H7 (cell line): ENCODE measurements around the gene THAP12. TPM values are rescaled to one million over a fixed set of nuclear protein-coding genes. Genes with fewer than 3 reads are reported as not detected.
A peak's percentile ranks its signal among the peaks of the same experiment; 100 is the strongest.

Experiments
- DNase-seq: peaks from one replicate; pipeline ENCODE4 v3.0.0; 2012
- H3K27me3 ChIP-seq: 2 replicates; pipeline ENCODE4 v1.6.0; 2011; ENCODE audit warnings: mild to moderate bottlenecking, low read length; ENCODE audit not compliant: control insufficient read depth, insufficient read depth
- H3K36me3 ChIP-seq: replicated peaks from 2 replicates; pipeline ENCODE4 v1.5.1; 2011; ENCODE audit warnings: low read length; ENCODE audit not compliant: control insufficient read depth, insufficient read depth
- H3K4me3 ChIP-seq: 2 replicates; pipeline ENCODE4 v1.5.1; 2011; ENCODE audit warnings: low read depth, mild to moderate bottlenecking, control low read depth, low read length, moderate library complexity; ENCODE audit not compliant: insufficient read depth
- total RNA-seq: library from RNA; depleted of rRNA; stranded (reverse); fragments of >200 nt; shearing (Covaris generic); gene quantifications from 2 replicates; pipeline ENCODE4 v1.2.3, GENCODE V29; 2014; rRNA removed

THAP12 gene
- total RNA-seq, 1 experiment from 2014 or later: 27.0 TPM

DNA sequence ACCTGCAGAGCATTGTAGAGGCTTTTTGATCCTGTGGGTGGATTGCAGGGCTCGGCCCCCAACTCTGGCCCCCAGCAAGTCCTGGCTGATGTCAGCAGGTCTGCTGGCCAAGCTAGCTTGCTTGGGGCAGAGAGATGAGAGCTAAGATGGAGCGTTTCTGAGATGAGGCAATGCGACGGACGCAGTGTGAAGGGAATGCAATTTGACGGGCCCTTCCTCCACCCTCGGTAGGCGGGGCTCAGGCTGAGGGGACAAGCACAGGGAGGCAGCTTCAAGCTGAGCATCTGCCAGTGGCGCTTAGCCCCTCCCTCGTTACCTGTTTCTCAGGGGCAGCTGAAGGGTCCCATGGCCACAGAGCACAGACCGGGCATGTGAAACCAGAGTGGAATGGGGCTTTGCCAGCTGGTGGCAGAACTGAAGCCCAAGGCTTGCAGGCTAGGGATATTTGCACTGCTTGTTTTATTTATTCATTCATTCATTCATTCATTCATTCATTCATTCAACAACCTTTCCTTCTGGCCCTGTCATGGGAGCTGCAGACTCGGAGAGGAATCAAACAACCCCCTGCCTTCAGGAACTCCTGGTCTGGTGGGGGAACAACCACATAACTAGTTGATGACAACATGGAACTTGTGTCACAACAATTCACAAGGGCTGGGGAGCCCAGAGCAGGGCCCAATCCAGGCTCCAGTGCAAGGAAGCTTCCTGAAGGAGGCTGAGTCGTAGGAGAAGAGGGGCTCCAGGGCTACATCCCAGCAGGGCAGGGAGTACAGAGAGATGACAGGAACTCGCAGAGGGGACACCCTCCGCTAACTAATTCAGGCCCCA, 66.8 kb downstream of the THAP12 start:
- H3K4me3 ChIP-seq: no peak overlapping the region
- DNase-seq: peak; percentile 90
- peaks cover 2% of the 10 kb centered on the region for H3K27me3 ChIP-seq
- no peaks in the 10 kb centered on the region for H3K36me3 ChIP-seq

DNA sequence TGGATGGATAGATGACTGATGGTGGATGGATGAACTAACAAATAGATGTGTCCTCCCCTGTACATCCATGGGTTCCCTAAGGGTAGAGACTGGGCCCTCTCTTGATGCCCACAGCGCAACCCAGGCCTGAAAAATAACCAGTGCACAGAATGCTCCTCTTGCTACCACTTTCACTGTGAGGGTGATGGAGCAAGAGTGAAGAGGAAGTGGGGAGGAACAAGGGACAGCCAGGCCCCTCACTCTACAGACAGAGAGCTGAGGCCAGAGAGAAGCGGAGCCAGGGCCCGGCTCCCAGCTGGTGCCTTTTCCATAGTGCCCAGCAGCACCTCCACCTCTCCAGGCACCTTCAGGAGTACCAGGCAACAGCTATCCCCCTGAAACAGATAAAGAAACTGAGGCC, 67.7 kb downstream of the THAP12 start:
- H3K36me3 ChIP-seq: no peaks in the 10 kb centered on the region
- H3K4me3 ChIP-seq: no peak overlapping the region
- H3K27me3 ChIP-seq: no peaks in the 10 kb centered on the region; the same call in 1 of the 2 replicates
- DNase-seq: no peak

DNA sequence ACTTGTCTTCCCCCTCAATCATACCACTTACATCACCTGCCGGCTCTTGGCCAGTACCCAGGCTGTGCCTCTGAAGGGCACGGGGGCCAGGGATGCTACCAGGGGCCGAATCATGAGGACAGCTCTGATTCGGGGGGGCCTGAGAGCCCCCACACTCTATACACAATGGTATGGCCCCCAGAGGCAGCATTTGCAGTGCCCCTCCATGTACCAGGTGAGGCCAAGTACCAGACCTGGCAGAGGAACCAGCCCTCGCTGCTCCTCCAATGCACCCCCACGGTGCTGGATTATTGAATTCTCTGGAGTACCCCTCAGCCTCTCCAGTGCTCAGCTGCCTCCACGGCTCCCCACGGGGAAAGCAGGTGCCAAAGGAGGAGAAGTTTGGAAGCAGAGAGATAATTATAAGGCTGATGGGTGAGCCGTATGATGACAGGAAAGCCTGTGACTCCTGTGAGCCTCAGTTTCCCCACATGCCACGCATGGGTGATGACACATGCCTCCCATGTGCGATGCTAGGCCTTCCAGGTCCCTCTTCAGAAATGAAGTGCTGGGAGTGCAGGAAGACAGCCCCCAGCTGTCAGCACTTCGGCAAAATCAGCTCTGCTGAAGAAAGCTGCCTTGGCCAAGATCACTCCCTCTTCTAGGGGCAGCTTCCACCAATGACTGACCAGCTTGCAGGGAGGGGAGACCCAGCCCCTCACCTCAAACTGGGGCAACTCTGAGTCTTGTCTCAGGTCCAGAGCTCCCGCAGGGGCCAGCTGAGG, 69.9 kb downstream of the THAP12 start:
- no peaks in the 10 kb centered on the region for H3K36me3 ChIP-seq
- H3K27me3 ChIP-seq: no peaks in the 10 kb centered on the region; the same call in 1 of the 2 replicates
- DNase-seq: no peak
- no peak overlapping the region for H3K4me3 ChIP-seq

DNA sequence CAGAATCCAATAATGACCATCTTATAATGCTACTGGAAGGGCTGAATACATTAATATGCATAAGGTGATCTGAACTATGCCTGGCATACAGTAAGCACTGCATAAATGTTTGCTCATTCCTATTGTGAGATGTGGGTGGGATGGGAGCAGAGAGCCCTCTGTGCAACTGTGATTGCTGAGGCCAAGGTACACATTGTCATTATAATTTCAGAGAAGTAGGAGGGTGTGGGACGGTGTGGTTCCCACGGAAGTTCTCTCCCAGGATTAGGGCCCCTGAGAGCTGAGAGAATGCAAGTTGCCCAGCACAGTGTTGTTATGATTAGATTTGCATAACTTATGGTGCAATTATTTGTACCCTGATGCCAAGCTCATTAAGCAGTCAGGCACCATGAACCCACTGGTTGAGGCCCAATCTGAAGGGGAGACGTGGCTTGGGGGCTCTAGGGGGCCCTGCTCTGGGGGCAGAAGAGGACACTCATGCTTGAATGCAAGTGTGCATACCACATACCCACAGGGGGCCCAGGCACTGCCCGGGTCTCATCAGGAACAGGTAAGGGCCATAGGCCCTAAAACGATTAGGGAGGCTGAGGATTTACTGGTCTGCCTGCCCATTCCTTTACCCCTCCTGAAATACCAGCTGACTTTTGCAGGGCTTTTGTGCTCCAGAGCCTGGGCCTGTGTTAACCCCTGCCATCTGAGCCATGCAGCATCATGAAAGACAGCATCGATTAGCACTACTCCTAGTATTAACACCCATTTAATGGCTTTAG, 72.8 kb downstream of the THAP12 start:
- no peaks in the 10 kb centered on the region for H3K27me3 ChIP-seq

DNA sequence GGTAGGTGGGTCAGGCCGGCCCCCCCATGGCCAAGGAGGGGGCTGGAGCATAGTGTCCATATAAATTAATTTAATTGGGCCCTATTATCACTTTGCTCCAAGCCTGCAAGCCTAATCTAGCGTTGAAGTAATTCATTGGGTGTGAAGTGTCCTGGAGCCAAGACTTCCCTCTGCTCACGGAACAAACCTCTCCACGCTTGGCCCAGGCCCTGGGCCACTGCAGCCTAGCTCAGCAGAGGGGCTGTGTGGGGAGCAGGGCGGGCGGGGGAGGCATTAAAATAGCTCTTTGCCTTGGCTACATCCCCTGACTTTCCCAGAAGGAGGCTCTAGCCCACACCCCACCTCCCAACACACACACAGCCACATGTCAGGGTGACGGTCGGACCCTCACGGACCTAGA, 73.5 kb downstream of the THAP12 start:
- no peak overlapping the region for H3K4me3 ChIP-seq
- no peaks in the 10 kb centered on the region for H3K36me3 ChIP-seq
- H3K27me3 ChIP-seq: no peaks in the 10 kb centered on the region
- DNase-seq: peak; percentile 68

More for the DNA sequence above, 72.8 kb downstream of the THAP12 start:
- Histone ChIP-seq H3K4me3 (no peak overlapping the region), H3K36me3 (no peaks in the 10 kb centered on the region)
- DNase-seq: peak; percentile 70

DNA sequence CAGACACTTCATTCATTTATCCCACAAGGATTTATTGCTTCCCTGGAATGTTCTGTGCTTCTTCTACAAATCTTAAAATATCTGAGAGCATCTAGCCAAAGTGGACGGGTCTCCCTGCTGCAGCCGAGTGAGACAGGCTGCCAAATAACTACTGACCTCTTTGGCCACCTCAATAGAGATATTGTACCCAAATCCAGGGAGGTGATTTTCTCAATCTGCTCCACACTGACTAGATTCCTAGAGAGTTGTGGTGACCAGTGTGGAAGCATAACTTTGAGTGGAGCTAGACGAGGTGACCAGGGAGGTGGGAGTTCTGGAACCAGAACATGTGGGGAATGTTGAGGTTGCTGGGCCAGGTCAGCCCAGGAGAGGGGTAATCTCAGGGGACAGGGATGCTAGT, 77.5 kb downstream of the THAP12 start:
- no peak for DNase-seq
- Histone ChIP-seq H3K36me3 (no peaks in the 10 kb centered on the region), H3K27me3 (no peaks in the 10 kb centered on the region), H3K4me3 (no peak overlapping the region)

DNA sequence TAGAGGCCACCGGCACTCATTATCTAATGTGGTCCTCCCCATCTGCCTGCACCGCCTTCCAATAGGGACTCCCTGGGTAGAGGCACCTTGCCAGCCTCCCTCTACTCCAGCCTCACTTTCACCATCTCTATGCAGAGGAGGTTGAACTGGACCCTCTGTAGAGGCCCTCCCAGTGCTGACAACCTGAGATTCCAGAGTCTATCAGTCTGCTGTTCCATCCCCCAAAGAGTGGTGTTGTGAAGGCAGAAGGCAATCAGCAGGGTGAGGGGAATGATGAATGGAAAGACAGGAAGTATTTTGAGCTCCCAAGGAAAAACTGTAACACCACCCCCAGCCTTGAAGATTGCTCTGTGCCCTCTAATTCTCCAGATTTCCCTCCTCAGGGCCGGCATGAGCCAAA, 77.9 kb downstream of the THAP12 start:
- no peaks in the 10 kb centered on the region for H3K36me3 ChIP-seq
- H3K27me3 ChIP-seq: no peaks in the 10 kb centered on the region
- no peak for DNase-seq
- H3K4me3 ChIP-seq: no peak overlapping the region

Other genes with a start within 250 kb of the THAP12 start
- gene WNT11, start 174.6 kb downstream of the THAP12 start, total RNA-seq: 1.0 and 1.2 TPM in 2 replicates
- gene GVQW3, start 191 bp upstream of the THAP12 start, total RNA-seq: 4.0 and 5.7 TPM in 2 replicates
- 22.1 and 27.3 TPM in 2 replicates for gene EMSY, start 63.9 kb upstream of the THAP12 start, total RNA-seq